Stimulated activated CD8-positive, alpha-beta memory T cell treated with anti-CD3 and anti-CD28 coated beads, Interleukin-2, amount 100 ng/mL, for 48 hours (primary cell): ENCODE measurements around the gene FZD8.

Experiments
- DNase-seq, 2 donors: peaks; one replicate each; pipeline ENCODE4 v3.0.0-alpha.2; 2020; ENCODE audit warnings: low read depth in 2 of 2

The FZD8 gene

DNA sequence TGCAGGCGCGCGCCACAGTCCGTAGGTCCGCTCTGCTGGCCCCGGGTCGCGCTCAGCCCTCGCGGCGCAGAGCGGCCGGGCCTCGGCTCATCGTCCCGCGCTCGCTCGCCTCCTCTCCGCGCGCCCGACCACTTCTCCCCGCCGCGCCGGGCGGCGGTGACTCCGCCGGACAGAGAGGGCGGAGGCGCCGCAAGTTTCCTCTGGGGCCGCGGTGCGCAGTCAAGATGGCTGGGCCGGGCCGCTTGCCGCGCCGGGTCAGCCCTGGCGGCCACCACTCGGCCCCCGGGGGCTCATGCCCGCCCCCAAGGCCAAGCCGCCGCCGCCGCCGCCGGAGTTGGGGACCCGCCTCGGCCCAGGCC, 441 bp downstream of the FZD8 start:
- DNase-seq: no peak

DNA sequence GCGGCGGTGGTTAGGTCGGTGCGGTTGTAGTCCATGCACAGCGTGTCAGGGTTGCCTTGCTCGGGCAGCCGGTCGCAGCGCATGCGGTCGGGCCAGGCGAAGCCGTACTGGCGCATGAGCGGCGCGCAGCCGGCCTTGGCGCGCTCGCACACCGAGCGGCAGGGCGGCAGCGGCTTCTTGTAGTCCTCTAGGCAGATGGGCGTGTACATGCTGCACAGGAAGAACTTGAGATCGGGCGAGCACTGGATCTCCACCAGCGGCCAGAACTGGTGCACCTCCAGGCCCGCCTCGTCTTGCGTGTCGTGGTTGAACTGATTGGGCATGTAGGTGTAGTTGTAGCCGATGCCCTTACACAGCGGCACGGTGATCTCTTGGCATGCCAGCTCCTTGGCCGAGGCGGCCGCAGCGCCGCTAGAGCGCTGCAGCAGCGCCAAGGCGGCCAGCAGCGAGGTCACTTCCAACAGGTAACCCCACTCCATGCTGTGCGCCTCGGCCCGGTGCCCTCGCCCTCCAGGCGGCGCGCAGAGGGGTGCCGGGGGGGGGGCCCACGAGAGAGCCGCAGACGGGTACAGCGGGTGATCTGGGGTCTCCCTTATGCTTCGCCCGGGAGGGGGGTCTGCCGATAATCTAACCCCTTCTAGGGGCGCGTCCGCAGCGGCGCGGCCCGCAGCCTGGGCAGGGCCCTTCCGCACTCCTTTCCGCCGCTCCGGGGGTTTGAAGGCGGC, 983 bp downstream of the FZD8 start:
- DNase-seq: no peak

DNA sequence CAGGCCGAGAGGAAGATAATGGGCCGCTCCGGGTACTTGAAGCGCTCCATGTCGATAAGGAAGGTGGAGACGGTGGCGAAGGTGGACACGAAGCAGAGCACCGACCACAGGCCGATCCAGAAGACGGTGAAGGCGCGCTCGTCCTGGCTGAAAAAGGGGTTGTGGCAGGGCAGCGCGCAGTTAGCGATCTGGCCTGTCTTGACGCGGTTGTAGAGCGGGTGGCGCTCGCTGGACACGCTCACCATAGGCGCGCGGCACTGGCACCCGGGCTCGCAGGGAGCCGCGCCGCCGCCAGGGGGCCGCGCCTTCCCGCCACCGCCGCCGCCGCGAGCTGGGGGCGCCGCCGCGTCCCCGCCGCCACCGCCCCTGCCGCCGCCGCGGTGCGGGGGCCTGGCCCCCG, 1.6 kb downstream of the FZD8 start:
- no peak for DNase-seq

DNA sequence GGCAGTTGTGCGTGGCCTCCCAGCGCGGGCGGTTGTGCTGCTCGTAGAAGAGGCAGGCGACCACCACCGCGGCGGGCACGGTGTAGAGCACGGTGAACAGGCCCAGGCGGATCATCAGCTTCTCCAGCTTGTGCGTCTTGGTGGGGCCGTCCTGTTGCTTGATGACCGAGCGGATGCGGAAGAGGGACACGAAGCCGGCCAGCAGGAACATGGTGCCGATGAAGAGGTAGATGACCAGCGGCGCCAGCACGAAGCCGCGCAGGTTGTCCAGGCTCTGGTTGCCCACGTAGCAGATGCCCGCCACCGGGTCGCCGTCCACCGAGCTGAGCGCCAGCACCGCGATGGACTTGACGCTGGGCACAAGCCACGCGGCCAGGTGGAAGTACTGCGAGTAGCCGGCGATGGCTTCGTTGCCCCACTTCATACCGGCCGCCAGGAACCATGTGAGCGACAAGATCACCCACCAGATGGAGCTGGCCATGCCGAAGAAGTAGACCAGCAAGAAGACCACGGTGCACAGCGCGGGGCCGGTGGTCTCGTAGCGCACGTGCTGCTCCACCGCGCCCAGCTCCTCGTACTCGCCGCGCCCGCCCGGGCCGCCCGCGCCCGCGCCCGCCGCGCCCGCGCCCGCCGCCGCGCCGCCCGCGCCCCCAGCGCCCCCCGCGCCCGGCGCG, 2.2 kb downstream of the FZD8 start:
- no peak for DNase-seq

DNA sequence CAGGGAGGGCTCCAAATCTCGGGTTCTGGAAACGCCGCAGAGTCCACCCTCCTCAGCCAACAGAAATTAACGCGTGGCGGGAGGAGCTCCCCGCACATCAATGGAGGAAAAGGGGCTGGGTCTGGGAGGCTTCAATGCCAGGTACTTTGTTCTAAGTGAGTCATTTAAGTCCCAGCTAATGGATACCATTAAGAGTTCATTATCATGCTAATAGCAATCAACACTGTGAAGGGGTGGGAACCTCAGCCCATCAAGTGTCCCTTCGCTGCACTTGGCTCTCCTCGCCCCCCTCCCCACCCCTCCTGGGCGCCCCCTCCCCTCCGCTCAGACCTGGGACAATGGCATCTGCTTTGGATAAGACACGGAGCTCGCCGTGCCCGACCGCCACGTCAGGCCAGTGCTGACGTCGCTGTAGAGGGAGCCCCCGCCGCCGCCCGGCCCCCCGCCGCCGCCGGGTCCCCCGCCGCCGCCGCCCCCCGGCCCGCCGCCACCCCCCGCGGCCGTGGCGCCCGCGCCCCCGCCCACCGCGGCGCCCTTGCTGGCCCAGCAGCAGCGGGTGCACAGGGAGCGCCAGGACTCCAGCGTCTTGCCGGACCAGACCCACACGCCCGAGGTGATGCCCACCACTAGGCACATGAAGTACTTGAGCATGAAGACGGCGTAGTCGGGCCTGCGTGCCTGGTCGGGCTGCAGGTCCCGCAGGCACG, 2.9 kb downstream of the FZD8 start:
- no peak for DNase-seq

DNA sequence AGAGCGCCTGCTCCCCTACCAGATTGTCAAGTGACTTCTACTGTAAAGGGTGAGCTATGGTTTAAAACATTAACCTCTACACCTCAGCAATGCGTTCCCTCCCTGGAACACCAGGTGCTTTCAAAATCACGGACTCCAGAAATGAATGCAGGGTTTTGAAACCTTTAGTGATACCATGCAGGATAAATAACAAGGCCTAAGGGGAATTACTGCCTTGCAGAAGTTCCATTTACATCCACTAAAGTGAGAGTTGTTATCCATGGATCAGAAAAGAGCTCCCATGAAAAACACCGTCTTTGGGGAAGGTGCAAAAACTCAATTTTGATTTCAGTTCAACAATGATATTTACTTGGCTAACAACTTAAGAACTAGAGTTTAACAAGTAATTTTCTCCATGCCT, 4.0 kb downstream of the FZD8 start:
- no peak for DNase-seq

DNA sequence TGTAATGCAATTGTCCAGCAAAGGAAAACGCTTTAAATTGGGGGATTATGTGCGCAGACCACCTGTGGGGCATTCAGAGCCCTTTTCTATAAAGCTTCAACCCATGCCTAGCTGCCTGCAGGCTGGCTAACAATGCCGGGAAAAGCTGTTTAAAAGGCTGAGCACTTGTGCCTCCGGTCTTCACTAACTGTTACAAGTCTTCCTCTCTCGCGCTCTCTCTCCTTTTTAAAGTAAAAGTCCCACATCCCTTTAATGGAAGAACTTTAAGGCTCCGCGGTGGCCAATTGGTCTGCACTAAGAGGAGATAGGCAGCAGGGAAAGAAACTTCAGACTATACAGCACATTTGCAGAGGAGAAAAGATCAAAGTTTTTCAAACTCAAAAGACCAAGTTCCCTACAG, 4.6 kb downstream of the FZD8 start:
- no peak for DNase-seq

DNA sequence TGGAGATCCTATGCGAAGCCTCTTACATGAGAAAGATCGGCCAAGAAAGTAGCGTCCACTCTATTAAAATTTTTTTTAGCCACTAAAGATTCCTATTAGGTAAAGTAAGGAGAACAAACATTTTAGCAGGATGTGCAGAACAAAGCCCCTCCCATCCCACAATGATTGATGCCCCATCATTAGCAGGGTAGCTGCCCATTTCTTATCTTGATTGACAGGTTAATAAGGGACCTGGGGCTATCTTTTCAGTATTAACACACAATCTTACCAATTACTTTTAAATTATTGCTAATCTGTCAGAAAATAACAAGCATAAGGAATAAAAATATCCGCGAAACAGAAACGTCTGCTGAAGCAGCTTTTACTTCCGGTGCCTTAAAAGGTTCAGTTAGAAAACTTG, 5.1 kb downstream of the FZD8 start:
- no peak for DNase-seq

DNA sequence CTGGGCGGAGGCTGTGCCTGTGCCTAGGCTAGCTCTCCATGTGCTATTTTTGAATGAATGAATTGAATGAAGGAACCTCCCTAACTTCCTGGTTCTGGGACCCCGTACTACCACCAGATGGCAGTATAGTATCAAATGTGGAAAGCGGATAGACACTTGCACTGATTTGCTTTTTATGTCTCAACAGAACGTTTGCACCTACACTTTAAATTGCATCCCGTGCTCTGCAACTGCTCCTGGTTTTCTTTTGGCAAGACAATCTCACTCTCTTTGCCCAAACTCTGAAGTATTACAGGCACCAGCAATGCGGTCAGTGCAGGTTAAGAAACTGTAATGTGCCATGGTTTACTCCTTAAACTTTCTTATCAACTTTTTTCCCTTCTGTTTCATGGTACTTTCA, 6.5 kb downstream of the FZD8 start:
- DNase-seq: no peak

DNA sequence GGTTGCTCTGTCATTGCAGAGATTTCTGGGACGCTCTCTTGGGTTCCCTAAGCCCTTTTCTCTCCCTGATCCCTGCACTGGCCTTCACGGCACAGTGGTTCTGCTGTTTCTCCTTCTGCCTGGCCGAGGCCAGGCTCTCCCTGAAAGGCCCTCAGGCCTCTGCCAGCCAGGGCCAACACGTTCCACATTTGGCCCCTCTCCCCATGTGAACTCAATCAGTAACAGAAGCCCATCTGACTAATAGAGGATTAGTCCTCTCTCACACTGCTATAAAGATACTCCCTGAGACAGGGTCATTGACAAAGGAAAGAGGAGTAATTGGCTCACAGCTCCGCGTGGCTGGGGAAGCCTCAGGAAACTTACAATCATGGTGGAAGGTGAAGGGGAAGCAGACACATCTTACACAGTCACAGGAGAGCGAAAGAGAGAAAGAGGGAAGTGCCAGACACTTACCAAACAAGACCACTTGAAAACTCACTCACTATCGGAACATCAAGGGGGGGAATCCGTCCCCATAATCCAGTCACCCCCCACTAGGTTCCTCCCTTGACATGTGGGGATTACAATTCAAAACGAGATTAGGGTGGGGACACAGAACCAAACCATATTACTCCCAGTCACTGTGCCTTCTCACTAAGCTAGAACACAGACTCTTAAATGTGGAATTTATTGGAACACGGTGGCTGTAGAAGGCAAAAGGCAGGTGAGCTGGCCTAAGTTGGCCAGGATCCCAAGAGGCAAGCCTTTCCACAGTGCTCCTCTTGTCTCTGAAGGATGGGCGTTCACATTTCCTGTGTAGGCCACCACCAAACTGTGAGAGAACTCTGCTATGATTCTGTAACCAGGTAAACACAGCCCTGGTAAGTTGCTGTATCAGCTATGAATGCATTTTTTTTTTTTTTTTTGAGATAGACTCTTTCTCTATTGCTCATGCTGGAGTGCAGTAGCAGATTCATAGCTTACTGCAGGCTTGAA, 8.8 kb downstream of the FZD8 start:
- no peak for DNase-seq

DNA sequence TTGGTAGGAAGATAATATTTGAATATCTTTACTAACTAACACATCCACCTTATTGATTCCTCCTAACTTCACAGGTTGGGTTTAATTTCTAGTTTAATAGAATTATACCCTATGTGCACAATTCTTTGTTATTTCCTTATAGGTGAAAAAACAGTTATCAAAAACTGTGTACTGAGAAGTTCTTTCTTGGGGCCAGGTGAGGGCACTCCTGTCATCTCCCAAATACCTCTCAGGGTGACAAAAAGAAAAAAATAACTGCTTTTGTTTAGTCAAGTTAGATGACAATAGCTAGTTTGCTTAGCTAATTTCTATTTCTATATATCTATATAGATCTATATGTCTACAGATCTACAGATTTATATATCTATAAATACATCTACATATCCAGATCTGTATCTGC, 10.1 kb downstream of the FZD8 start:
- no peak for DNase-seq

DNA sequence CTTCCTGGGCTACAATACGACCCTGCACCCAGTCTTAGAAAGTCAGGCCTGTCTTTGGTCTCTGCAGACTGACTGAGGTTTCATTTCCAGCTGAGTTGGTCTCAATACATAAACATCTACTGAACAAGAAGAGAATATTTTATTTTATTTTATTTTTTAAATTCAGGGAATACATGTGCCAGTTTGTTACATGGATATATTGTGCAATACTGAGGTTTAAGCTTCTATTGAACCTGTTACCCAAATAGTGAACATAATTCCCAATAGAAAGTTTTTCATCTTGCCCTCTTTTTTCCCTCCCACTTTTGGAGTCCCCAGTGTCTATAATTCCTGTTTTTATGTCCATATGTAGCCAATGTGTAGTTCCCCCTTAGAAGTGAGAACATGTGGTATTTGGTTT, 10.7 kb downstream of the FZD8 start:
- DNase-seq: no peak

DNA sequence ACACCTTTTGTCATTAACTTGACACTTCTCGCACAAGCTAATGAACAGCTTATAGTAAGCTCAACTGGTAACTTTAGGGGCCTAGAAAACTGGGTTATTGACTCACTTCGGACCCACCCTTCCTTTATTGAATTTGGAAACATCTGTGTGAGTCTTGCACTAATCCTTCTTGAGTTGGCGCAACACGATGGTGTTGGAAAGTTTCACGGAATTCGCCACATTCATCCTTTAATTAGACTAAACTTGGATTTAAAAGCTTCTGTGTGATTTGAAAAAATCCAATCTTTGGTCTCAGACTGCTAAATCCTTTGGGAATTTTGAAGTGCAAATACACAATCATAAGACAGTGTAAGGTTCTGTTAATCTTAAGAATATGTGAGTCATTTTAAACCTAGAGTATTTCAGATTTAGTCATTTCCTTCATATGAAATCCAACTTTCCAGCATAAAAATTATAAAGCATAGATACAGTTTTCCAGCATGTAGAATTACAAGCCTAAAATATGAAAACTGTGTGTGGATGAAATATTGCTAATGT, 15.1 kb downstream of the FZD8 start:
- DNase-seq: no peak

DNA sequence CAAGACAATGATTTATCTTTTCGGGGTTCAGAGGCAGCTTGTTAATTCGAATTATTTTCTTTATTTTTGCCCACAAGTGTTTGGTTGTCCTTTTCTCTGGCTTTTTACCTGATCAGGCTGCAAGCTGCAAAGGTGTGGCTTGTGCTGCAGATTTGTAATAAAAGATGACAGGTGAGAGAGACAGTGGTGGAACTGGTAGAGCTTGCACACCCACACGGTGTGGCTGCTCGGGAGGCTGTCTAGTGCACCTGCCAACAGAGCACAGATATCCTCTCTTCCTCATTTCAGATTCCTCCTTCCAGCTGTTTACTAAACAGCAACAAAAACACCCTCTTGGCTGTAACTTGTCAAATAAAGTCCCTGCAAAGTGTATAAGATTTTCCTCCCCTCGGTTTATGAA, 27.8 kb downstream of the FZD8 start:
- no peak for DNase-seq

DNA sequence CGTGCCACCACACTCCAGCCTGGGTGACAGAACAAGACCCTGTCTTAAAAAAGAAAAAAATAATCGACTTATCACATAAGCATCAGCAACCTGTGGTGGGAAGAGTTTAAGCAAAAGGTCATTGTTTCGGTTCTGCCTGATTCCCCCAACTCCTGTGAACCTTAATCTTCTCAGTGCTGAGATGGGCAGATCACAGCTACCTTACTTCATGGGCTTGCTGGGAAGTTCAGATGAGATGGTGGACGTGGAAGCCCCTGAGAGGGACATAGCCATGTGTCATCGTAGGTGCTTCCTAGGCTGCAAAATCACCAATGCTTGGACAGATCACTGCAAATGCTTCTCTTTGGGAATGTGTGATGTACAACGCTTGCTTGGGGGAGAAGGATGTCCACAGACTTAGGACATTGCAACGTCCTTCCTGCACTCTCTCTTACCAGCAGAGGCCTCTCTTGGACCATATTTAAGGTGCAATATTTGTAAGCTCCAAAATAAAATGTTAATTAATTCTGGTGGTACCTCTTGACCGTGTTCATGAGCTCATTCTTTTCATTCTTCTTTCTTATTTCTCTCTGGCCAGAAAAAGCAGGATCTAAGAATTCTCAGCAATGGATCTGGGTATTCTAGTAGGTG, 28.4 kb downstream of the FZD8 start:
- no peak for DNase-seq

DNA sequence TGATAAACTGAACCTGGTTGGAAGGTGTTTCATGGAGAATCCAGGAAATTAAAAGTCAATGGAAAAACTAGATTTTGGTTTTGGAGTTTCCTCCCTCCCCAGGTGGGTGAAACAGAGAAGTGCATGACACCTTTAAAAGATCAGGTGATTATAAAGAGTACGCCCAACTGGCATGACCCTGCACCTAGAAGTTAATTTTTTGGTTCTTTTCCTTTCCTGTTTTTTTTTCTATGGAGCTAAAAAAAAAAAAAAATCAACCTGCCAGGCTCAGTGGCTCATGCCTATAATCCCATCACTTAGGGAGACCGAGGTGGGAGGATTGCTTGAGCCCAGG, 29.0 kb downstream of the FZD8 start:
- no peak for DNase-seq

DNA sequence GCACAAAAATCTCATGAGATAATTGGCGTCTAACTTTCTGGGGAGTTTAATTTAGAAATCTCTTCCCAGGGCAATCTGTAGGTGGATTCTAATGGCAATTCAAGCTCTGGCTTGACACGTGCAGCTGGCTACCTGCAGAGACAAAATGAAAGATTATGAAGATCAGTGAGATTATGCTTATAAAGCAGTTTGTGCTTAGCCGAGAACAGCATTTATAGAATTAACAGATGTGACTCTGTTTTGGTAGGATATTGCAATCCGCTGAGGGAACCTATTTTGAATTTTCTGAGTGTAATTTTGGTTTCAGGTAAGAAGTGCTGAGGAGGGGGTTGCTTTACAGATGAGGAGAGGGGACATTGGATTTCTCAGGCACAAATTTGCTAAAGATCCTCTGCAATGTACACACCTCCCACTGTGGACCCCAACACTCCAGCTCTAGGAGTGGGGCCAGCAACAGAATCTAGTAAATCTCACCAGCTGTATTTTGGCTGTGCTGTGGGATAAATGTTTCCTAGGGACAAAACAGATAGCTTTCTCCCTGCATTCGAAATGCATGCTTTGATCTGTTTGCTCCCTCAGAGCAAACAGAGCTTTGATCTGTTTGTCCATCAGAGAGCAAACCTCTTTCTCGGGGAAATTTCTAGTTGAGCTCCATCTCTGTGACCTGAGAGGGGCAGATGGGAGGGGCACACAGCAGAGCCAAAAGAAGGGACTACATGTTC, 29.6 kb downstream of the FZD8 start:
- DNase-seq: no peak

DNA sequence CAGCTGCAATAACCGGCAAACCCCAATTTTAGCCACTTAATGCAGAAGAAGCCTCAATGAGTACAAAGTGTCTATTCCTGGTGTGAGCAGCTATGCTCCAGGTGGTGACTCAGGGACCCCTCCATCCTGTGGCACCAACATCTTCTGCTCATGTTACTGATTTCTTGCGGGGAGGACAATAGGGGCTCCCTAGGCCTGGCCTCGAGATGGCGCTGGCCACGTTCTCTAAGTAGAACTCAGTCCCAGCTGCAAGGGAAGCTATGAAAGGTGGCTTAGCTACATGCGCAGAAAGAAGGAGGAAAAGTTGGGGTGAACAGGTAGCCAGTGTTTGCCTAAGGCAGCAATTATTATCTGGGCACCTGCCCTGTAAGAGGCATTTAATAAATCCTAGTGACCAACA, 30.3 kb downstream of the FZD8 start:
- no peak for DNase-seq

DNA sequence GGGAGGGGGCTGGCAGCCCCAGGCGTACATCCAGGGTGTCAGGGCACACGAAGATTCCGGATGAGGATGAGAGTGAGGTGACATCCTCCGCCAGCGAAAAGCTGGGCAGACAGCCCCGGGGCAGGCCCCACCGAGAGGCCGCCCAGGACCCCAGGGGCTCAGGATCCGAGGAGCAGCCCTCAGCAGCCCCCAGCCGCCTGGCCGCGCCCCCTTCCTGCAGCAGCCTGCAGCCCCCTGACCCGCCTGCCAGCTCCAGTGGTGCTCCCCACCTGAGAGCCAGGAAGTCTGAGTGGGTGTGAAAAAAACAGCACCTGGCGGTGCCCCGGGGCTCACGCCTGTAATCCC, 33.8 kb downstream of the FZD8 start:
- DNase-seq: no peak

DNA sequence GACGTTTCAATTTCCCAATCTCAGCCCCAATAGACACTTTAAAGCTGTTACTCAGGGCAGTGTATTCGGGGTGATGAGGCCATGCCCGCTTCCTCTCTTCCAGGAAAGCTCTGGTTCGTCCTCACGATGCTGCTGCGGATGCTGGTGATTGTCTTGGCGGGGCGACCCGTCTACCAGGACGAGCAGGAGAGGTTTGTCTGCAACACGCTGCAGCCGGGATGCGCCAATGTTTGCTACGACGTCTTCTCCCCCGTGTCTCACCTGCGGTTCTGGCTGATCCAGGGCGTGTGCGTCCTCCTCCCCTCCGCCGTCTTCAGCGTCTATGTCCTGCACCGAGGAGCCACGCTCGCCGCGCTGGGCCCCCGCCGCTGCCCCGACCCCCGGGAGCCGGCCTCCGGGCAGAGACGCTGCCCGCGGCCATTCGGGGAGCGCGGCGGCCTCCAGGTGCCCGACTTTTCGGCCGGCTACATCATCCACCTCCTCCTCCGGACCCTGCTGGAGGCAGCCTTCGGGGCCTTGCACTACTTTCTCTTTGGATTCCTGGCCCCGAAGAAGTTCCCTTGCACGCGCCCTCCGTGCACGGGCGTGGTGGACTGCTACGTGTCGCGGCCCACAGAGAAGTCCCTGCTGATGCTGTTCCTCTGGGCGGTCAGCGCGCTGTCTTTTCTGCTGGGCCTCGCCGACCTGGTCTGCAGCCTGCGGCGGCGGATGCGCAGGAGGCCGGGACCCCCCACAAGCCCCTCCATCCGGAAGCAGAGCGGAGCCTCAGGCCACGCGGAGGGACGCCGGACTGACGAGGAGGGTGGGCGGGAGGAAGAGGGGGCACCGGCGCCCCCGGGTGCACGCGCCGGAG, 34.4 kb downstream of the FZD8 start:
- DNase-seq: peak in 1 of 2 donors; percentile 2
